Metanephros (tissue), 2 donors: ENCODE measurements around the gene FILIP1L. TPM values are rescaled to one million over a fixed set of nuclear protein-coding genes. Genes with fewer than 3 reads are reported as not detected.

Source experiments
- small RNA-seq: library from RNA; depleted of rRNA; stranded (forward); fragments of <200 nt; gene quantifications from one replicate; pipeline ENCODE3, GENCODE V24; 2014; ENCODE audit warnings: low replicate concordance
- total RNA-seq: library from RNA; depleted of rRNA; stranded (reverse); fragments of >200 nt; gene quantifications from one replicate; pipeline ENCODE4 v1.2.3, GENCODE V29; 2014

FILIP1L gene
- total RNA-seq: 16.6 TPM

DNA sequence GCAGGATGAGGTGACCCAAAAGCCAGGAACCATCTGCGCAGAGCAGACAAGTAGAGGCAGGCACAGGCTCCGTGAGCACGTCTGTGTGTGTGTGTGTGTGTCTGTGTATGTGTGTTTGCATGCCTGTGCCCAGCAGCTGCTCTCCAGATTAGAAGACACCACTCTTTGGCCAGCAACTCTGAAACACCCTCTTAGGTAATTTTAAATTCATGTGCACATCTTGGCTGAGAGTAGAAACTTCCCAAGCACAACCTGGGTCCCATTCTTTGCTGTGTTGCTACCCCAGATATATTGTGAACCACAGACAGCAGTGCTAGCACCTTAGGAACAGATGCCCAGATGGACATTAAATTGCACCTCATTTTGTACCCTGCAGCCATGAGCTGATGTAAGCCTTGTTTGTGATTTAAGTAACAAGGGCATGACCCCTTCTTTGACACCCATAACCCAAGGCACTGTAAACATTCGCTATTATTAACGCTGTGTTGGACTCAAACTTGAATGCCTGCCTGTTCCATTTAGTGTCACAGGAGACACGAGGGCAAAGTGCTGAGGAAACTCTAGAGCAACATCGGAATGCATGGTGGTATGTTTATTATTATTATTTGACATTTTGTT is at the start of gene FILIP1L:
TSS of gene FILIP1L (minus strand) at position 89 of the 618 bp plus-strand sequence.

GRCh38 chr3:99817437-99818240 is 296.7 kb downstream of the FILIP1L start, which contains the start of gene CMSS1:
Gene CMSS1, plus strand, starts transcription at chr3:99817862.

Small RNA genes lying within 50 kb of the gene (small RNA-seq; reads per million reads assigned to genes)
- gene MIR3921: not detected

Other genes starting within 250 kb of the FILIP1L start
- 36.5 TPM for gene TBC1D23, start 146.5 kb upstream of the FILIP1L start, total RNA-seq
- 30.2 TPM for gene NIT2, start 220.3 kb upstream of the FILIP1L start, total RNA-seq